ENCODE results near the gene TBX15. TPM values are rescaled to one million over a fixed set of nuclear protein-coding genes. Genes with fewer than 3 reads are reported as not detected.
A peak's percentile ranks its signal among the peaks of the same experiment; 100 is the strongest.

TBX15 gene
- total and polyA plus RNA-seq, 9 of the 15 experiments (the other 6 are each of a cell fraction or from before 2014, with no cell fraction given): 0.03 to 3.4 (median 2.3) TPM

- no peak for FAIRE-seq
- Histone ChIP-seq H3K9ac (ENCODE audit: insufficient read depth in 1 of 2, low read depth in 2 of 2, low read length in 2 of 2) (no peak overlapping the region), H3K79me2 (ENCODE audit: control insufficient read depth, insufficient read depth, low read length) (no peaks in the 10 kb centered on the region), H2AFZ (ENCODE audit: low read depth, low read length) (no peak overlapping the region), H3K4me3 (no peak overlapping the region), H3K9me3 (replicated peaks; ENCODE audit: control insufficient read depth, insufficient read depth, low read depth, low read length) (no peaks in the 10 kb centered on the region), H3K36me3 (ENCODE audit: control insufficient read depth, insufficient read depth, low read length) (no peaks in the 10 kb centered on the region), H3K27me3 (ENCODE audit: control insufficient read depth in 2 of 2, insufficient read depth in 2 of 2, low read length in 2 of 2) (no peaks in the 10 kb centered on the region), H3K9me1 (ENCODE audit: control insufficient read depth, insufficient read depth, low read length) (no peaks in the 10 kb centered on the region), H3K27ac (ENCODE audit: extremely low read depth, low read depth, low read length) (no peak overlapping the region), H3K4me2 (ENCODE audit: insufficient read depth, low read length) (no peak overlapping the region), H4K20me1 (replicated peaks; ENCODE audit: control insufficient read depth, insufficient read depth, low read length) (no peaks in the 10 kb centered on the region), H3K4me1 (replicated peaks in 1 of 2; ENCODE audit: control insufficient read depth in 2 of 2, insufficient read depth in 2 of 2, low read length in 2 of 2) (no peaks in the 10 kb centered on the region; a peak in 1 of 5 replicates)
- POLR2A ChIA-PET: no interaction called here
- intact Hi-C loops (cut with micrococcal nuclease) (no loop called here), in situ Hi-C loops (cut with MboI) (no loop called here)
- no TSS peak for BruUV-seq (replicated peaks)
- no peak for TF ChIP-seq LCOR (CRISPR knock-in tag; IDR thresholded peaks at IDR 0.05)
- WGBS (ENCODE audit: insufficient coverage, low coverage, missing lambda C conversion rate): 8% methylated on average over 2 of the region's 2 CpGs
- ATAC-seq: no peak
- CTCF ChIA-PET (ENCODE audit: low intra/inter-chr PET ratio): no interaction called here
- no peak for DNase-seq (ENCODE audit: extremely low read depth in 1 of 4, low spot score in 3 of 4)
Measured at GRCh38 chr1:118944133-118944532, 44.0 kb downstream of the TBX15 start.

GRCh38 chr1:118940957-118941356 is 47.2 kb downstream of the TBX15 start:
- no peaks in the 10 kb centered on the region for H3K27me3 ChIP-seq (ENCODE audit: control insufficient read depth in 2 of 2, insufficient read depth in 2 of 2, low read length in 2 of 2)
- intact Hi-C loops (cut with micrococcal nuclease): no loop called here
- H4K20me1 ChIP-seq (replicated peaks; ENCODE audit: control insufficient read depth, insufficient read depth, low read length): no peaks in the 10 kb centered on the region
- no peaks in the 10 kb centered on the region for H3K79me2 ChIP-seq (ENCODE audit: control insufficient read depth, insufficient read depth, low read length)
- 13% methylated on average over 3 of the region's 3 CpGs for WGBS (ENCODE audit: insufficient coverage, low coverage, missing lambda C conversion rate)
- no peak overlapping the region for H3K9ac ChIP-seq (ENCODE audit: insufficient read depth in 1 of 2, low read depth in 2 of 2, low read length in 2 of 2)
- H3K27ac ChIP-seq (ENCODE audit: extremely low read depth, low read depth, low read length): no peak overlapping the region
- ATAC-seq (no peak), DNase-seq (ENCODE audit: extremely low read depth in 1 of 4, low spot score in 3 of 4) (no peak), FAIRE-seq (no peak)
- no peaks in the 10 kb centered on the region for H3K36me3 ChIP-seq (ENCODE audit: control insufficient read depth, insufficient read depth, low read length)
- no peaks in the 10 kb centered on the region for H3K9me1 ChIP-seq (ENCODE audit: control insufficient read depth, insufficient read depth, low read length)
- no peaks in the 10 kb centered on the region; a peak in 1 of 5 replicates for H3K4me1 ChIP-seq (replicated peaks in 1 of 2; ENCODE audit: control insufficient read depth in 2 of 2, insufficient read depth in 2 of 2, low read length in 2 of 2)
- CTCF ChIA-PET (ENCODE audit: low intra/inter-chr PET ratio): no interaction called here
- in situ Hi-C loops (cut with MboI): no loop called here
- BruUV-seq (replicated peaks): no TSS peak
- POLR2A ChIA-PET: no interaction called here
- no peak overlapping the region for H2AFZ ChIP-seq (ENCODE audit: low read depth, low read length)
- no peak overlapping the region for H3K4me2 ChIP-seq (ENCODE audit: insufficient read depth, low read length)
- TF ChIP-seq EZH2 (IDR thresholded peaks at IDR 0.05; ENCODE audit: borderline replicate concordance, low read depth, low read length) (no peak), THRA (IDR thresholded peaks at IDR 0.05) (no peak), SMAD4 (CRISPR knock-in tag; conservative IDR thresholded peaks at IDR 0.05) (no peak), FOXA3 (CRISPR knock-in tag; conservative IDR thresholded peaks at IDR 0.05 in 1 of 2, IDR thresholded peaks at IDR 0.05 in 1 of 2) (peak in 1 of 2 experiments; percentile 30; a peak in 1 of 4 replicates)
- no peak overlapping the region for H3K4me3 ChIP-seq
- no peaks in the 10 kb centered on the region for H3K9me3 ChIP-seq (replicated peaks; ENCODE audit: control insufficient read depth, insufficient read depth, low read depth, low read length)
